GM19025 (cell line): ENCODE data around the gene SCUBE2.

ENCODE experiments used
- ATAC-seq: cut with Tn5 transposase; IDR thresholded peaks from one replicate; pipeline ENCODE4 v1.9.1; 2021; ENCODE audit warnings: mild to moderate bottlenecking, low read depth, moderate library complexity; ENCODE audit not compliant: unreplicated experiment

The SCUBE2 gene

GRCh38 chr11:8971924-8972316 lies 119.5 kb downstream of the SCUBE2 start:
- ATAC-seq: no peak

- no peak for ATAC-seq
Observed at GRCh38 chr11:8971196-8971923, 120.0 kb downstream of the SCUBE2 start.
